ENCODE results near the gene TLK1.

DNA sequence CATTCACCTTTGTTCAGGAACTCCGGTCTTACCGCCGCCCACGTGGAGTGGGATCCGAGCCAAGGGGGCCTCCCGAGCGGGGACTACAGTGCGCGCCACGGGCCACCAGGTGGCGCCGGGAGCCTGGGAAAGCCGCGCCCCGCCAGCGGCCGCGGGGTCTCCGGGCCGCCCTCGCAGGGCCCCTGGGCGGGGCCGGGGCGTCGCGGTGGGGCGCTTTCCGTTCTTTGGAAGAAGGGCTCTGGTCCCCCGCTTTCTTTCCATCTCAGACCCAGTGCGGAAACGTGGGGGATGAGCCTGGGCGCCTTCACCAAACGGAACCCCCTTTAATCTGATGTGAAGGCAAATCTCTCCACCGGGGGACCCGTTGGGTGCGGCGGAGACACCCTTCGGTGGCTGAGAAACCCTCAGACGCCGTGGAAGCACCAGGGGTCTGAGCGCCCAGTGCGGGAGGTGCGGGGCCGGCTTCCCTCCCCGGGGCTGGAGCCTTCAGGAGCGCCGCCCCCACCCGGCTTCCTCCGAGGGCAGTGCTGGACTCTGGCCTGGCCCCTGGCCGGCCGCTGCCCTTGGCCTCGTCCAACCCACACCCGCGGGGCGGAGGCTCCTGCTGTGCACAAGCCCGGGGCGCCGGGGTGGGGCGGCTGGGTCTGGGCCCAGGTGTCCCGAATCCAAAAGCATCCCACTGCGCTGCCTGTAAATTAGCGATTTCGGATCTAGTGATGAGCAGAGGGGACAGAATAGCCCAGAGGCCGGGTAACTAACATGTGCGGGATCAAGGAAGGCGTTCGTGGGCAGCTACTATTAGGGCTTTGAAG is 187.0 kb downstream of the TLK1 start:
- TF ChIP-seq, protein P1, sequence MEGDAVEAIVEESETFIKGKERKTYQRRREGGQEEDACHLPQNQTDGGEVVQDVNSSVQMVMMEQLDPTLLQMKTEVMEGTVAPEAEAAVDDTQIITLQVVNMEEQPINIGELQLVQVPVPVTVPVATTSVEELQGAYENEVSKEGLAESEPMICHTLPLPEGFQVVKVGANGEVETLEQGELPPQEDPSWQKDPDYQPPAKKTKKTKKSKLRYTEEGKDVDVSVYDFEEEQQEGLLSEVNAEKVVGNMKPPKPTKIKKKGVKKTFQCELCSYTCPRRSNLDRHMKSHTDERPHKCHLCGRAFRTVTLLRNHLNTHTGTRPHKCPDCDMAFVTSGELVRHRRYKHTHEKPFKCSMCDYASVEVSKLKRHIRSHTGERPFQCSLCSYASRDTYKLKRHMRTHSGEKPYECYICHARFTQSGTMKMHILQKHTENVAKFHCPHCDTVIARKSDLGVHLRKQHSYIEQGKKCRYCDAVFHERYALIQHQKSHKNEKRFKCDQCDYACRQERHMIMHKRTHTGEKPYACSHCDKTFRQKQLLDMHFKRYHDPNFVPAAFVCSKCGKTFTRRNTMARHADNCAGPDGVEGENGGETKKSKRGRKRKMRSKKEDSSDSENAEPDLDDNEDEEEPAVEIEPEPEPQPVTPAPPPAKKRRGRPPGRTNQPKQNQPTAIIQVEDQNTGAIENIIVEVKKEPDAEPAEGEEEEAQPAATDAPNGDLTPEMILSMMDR (conservative IDR thresholded peaks at IDR 0.05; ENCODE audit: low read depth, low read length): peak; percentile 84
- no peak for TF ChIP-seq EZH2 (IDR thresholded peaks at IDR 0.05; ENCODE audit: borderline replicate concordance, low read depth, low read length, poor library complexity, severe bottlenecking)
